ENCODE measurements around the gene CORO1C. TPM values are rescaled to one million over a fixed set of nuclear protein-coding genes. Genes with fewer than 3 reads are reported as not detected.

The CORO1C gene
- total RNA-seq (100 to 1,000 TPM in 2 of 7 donors, 10 to 100 TPM in 5; 71.2 to 119 (median 79.1) TPM), polyA plus RNA-seq (10 to 100 TPM; 12.0 to 26.1 (median 17.1) TPM)
- long read RNA-seq, donor 1, transcript CORO1C-201 (11 exons, 3,892 nt): major isoform, 8 of 8 reads
- long read RNA-seq, donor 1, partial matches to known transcripts: 0 of 8 reads
- long read RNA-seq, donor 1, other reads (novel, unspliced or antisense): 0 of 8 reads
- long read RNA-seq, donor 2, transcript CORO1C-201 (11 exons, 3,892 nt): major isoform, 5 of 6 reads
- long read RNA-seq, donor 2, partial matches to known transcripts: 0 of 6 reads
- long read RNA-seq, donor 2, other reads (novel, unspliced or antisense): 0 of 6 reads

GRCh38 chr12:108731105-108731865 is at the start of gene CORO1C:
Gene CORO1C (minus strand): TSS chr12:108731518. CDS start chr12:108701318, 30,200 bp downstream.
- no peaks in the 10 kb centered on the region for H3K27me3 ChIP-seq (replicated peaks in 1 of 7)
- peak within 1 kb of the TSS; percentile 47 to 94 (median 78) for H3K4me3 ChIP-seq
- peaks cover 8 to 73% (median 38%) of the 10 kb centered on the region in 6 donors for H3K4me1 ChIP-seq
- DNase-seq: peak; percentile 99
- 0 to 1% (median 1%) methylated on average over 39 to 85 of the region's 85 CpGs for WGBS, 5 donors
- H3K27ac ChIP-seq: peak within 1 kb of the TSS; percentile 67 to 97 (median 96)
- TF ChIP-seq POLR2A (IDR thresholded peaks at IDR 0.05) (peak in 2 of 3 donors; percentile 75 to 89), POLR2AphosphoS5 (IDR thresholded peaks at IDR 0.05) (peak; percentile 93 to 95 (median 94))
- TF ChIP-seq, protein P1, sequence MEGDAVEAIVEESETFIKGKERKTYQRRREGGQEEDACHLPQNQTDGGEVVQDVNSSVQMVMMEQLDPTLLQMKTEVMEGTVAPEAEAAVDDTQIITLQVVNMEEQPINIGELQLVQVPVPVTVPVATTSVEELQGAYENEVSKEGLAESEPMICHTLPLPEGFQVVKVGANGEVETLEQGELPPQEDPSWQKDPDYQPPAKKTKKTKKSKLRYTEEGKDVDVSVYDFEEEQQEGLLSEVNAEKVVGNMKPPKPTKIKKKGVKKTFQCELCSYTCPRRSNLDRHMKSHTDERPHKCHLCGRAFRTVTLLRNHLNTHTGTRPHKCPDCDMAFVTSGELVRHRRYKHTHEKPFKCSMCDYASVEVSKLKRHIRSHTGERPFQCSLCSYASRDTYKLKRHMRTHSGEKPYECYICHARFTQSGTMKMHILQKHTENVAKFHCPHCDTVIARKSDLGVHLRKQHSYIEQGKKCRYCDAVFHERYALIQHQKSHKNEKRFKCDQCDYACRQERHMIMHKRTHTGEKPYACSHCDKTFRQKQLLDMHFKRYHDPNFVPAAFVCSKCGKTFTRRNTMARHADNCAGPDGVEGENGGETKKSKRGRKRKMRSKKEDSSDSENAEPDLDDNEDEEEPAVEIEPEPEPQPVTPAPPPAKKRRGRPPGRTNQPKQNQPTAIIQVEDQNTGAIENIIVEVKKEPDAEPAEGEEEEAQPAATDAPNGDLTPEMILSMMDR (IDR thresholded peaks at IDR 0.05 in 8 of 11, conservative IDR thresholded peaks at IDR 0.05 in 3 of 11): peak; percentile 86 to 99 (median 95)
- H3K9me3 ChIP-seq: no peaks in the 10 kb centered on the region
- intact Hi-C loops (cut with DNase I; ENCODE audit: low total_unique reads): loop anchor here (10.0 kb wide), 1 partner anchor 66 kb away; no protein-coding TSS in a partner anchor
- no peaks in the 10 kb centered on the region for H3K36me3 ChIP-seq

GRCh38 chr12:108779998-108780688 is 48.8 kb upstream of the CORO1C start:
- TF ChIP-seq POLR2A (IDR thresholded peaks at IDR 0.05) (no peak), POLR2AphosphoS5 (IDR thresholded peaks at IDR 0.05) (no peak)
- TF ChIP-seq, protein P1 (IDR thresholded peaks at IDR 0.05 in 8 of 11, conservative IDR thresholded peaks at IDR 0.05 in 3 of 11): no peak
- DNase-seq: peak; percentile 6
- no peaks in the 10 kb centered on the region for H3K9me3 ChIP-seq
- peaks cover 0 to 24% (median 3%) of the 10 kb centered on the region in 6 donors for H3K36me3 ChIP-seq
- peaks cover 0 to 23% (median 9%) of the 10 kb centered on the region in 6 donors for H3K4me1 ChIP-seq
- H3K4me3 ChIP-seq: no peak overlapping the region
- 65 to 83% (median 69%) methylated on average over 6 to 9 of the region's 9 CpGs for WGBS, 5 donors
- no peaks in the 10 kb centered on the region for H3K27me3 ChIP-seq (replicated peaks in 1 of 7)
- H3K27ac ChIP-seq: peak overlapping the region in 2 of 8 donors; percentile 0 to 30
- intact Hi-C loops (cut with DNase I; ENCODE audit: low total_unique reads): no loop called here

- WGBS, 5 donors: 72 to 95% (median 94%) methylated on average over 2 of the region's 2 CpGs
- no peak overlapping the region for H3K27ac ChIP-seq
- intact Hi-C loops (cut with DNase I; ENCODE audit: low total_unique reads): no loop called here
- H3K9me3 ChIP-seq: no peaks in the 10 kb centered on the region
- no peak for TF ChIP-seq POLR2A (IDR thresholded peaks at IDR 0.05)
- H3K36me3 ChIP-seq: peaks cover 0 to 3% (median 0%) of the 10 kb centered on the region in 6 donors
- no peaks in the 10 kb centered on the region for H3K27me3 ChIP-seq (replicated peaks in 1 of 7)
- DNase-seq: no peak
- no peak overlapping the region for H3K4me3 ChIP-seq
- peaks cover under 1 to 32% (median 15%) of the 10 kb centered on the region in 6 donors for H3K4me1 ChIP-seq
These were observed 46.7 kb upstream of the CORO1C start for GRCh38 chr12:108778053-108778452.

DNA sequence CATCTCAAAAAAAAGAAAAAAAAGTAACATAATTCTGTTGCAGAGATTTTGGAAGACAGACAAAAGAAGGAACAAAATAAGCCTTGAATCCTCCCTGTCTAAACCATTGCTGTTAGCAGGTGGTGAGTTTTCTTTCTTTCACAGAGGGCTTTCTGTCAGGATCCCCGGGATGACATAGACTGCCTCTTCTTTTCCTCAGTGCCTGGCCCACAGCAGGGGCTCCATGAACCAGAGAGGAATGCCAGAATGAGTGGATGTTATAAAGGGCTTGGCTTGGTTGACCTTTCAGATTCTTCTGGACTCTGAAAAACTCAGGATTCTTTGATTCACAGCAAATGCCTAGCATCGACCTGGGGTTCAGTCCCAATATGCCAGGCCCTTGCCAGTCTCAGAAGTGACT is 45.8 kb upstream of the CORO1C start:
- Histone ChIP-seq H3K9me3 (no peaks in the 10 kb centered on the region), H3K4me3 (no peak overlapping the region), H3K27ac (no peak overlapping the region), H3K36me3 (no peaks in the 10 kb centered on the region), H3K27me3 (replicated peaks in 1 of 7) (no peaks in the 10 kb centered on the region), H3K4me1 (peaks cover 2 to 37% (median 17%) of the 10 kb centered on the region in 6 donors)
- 68 to 83% (median 77%) methylated on average over 2 of the region's 2 CpGs for WGBS, 5 donors
- intact Hi-C loops (cut with DNase I; ENCODE audit: low total_unique reads): no loop called here
- no peak for TF ChIP-seq POLR2AphosphoS5 (IDR thresholded peaks at IDR 0.05)
- TF ChIP-seq POLR2A (IDR thresholded peaks at IDR 0.05): no peak
- TF ChIP-seq, protein P1 (IDR thresholded peaks at IDR 0.05 in 8 of 11, conservative IDR thresholded peaks at IDR 0.05 in 3 of 11): no peak
- no peak for DNase-seq

All from spleen (tissue), 13 donors.